K562 (cell line): ENCODE results near the gene NRN1L. TPM values are rescaled to one million over a fixed set of nuclear protein-coding genes. Genes with fewer than 3 reads are reported as not detected.

Experiments
- CBX1 ChIP-seq: sonication (generic); IDR thresholded peaks from 2 replicates; pipeline ENCODE4 v1.6.1; 2016; ENCODE audit warnings: antibody characterized with exemption, low read depth, mild to moderate bottlenecking
- FOSL1 ChIP-seq: fragments of 200-800 bp; sonication (Bioruptor generic); conservative IDR thresholded peaks from 2 replicates; pipeline ENCODE4 v1.6.1; 2016; ENCODE audit warnings: missing genetic modification characterization, missing compliant biosample characterization
- GMEB1 ChIP-seq: fragments of 250-450 bp; sonication (Bioruptor Pico); IDR thresholded peaks from 2 replicates; pipeline ENCODE4 v1.4.0; 2020; ENCODE audit warnings: mild to moderate bottlenecking
- JUND ChIP-seq, 2 experiments: IDR thresholded peaks; 2 replicates in 1 of 2; 3 replicates in 1 of 2; pipeline ENCODE4 v1.6.1; 2011; ENCODE audit warnings: borderline replicate concordance in 2 of 2, low read depth in 2 of 2, low read length in 2 of 2, improper control_type of control experiment in 1 of 2, missing biosample characterization in 1 of 2, missing genetic modification characterization in 1 of 2, missing genetic modification reagents in 1 of 2
- NONO ChIP-seq, 2 experiments: fragments of 200-400 bp in 1 of 2; fragments of 450-650 bp in 1 of 2; formaldehyde crosslinking in 1 of 2; IDR thresholded peaks; 2 replicates each; pipeline ENCODE4 v1.6.1; 2017; ENCODE audit warnings: low read depth in 2 of 2, mild to moderate bottlenecking in 2 of 2, moderate library complexity in 2 of 2, low read length in 1 of 2
- POLR2G ChIP-seq: fragments of 200-400 bp; formaldehyde crosslinking; IDR thresholded peaks from 2 replicates; pipeline ENCODE4 v1.6.1; 2017; ENCODE audit warnings: low read depth, mild to moderate bottlenecking, antibody characterized with exemption, low read length, moderate library complexity
- RAD21 ChIP-seq, 2 experiments: fragments of 250-450 bp in 1 of 2; fragments of 450-650 bp in 1 of 2; sonication (Bioruptor Pico) in 1 of 2; formaldehyde crosslinking in 1 of 2; IDR thresholded peaks in 1 of 2; conservative IDR thresholded peaks in 1 of 2; 2 replicates each; pipeline versions ENCODE4 v1.4.0 to v1.8.0; 2020 to 2022; ENCODE audit warnings: mild to moderate bottlenecking in 2 of 2, moderate library complexity in 1 of 2
- SIN3B ChIP-seq: fragments of 450-650 bp; IDR thresholded peaks from 2 replicates; pipeline ENCODE4 v1.6.1; 2017; ENCODE audit warnings: low read depth, mild to moderate bottlenecking, moderate library complexity
- TFAP4 ChIP-seq: sonication (generic); formaldehyde crosslinking; IDR thresholded peaks from 2 replicates; pipeline ENCODE4 v1.8.0; 2022; ENCODE audit warnings: missing genetic modification reagents, mild to moderate bottlenecking, moderate library complexity, borderline replicate concordance
- XRCC5 ChIP-seq: fragments of 200-400 bp; formaldehyde crosslinking; IDR thresholded peaks from 2 replicates; pipeline ENCODE4 v1.6.1; 2017; ENCODE audit warnings: low read depth, mild to moderate bottlenecking, low read length
- ZBTB40 ChIP-seq, 2 experiments: fragments of 450-650 bp in 1 of 2; sonication (generic) in 1 of 2; formaldehyde crosslinking in 1 of 2; IDR thresholded peaks; 2 replicates each; pipeline versions ENCODE4 v1.7.1 to v1.9.0; 2016 to 2022; ENCODE audit warnings: inconsistent platforms in 1 of 2, mild to moderate bottlenecking in 1 of 2, missing genetic modification reagents in 1 of 2
- ZFX ChIP-seq: sonication (generic); formaldehyde crosslinking; IDR thresholded peaks from 2 replicates; pipeline ENCODE4 v1.8.0; 2022; ENCODE audit warnings: mild to moderate bottlenecking, missing genetic modification reagents, moderate library complexity
- polyA plus RNA-seq, 8 experiments: library from polyadenylated mRNA; depleted of rRNA in 4 of 8; stranded (reverse) in 5 of 8; unstranded in 3 of 8; fragments of >200 nt; fragmentation: Nextera tagmentation in 2 of 8; fragmentation: Illumina TruSeq in 1 of 8; extraction: Ambion mirVana in 2 of 8; extraction: Trizol in 1 of 8; gene quantifications; 2 replicates each; pipeline versions ENCODE4 v1.2.1 to v1.2.3, GENCODE V29; 2011 to 2014; ENCODE audit warnings: inconsistent platforms in 1 of 8, missing spikeins in 1 of 8
- total RNA-seq, 7 experiments: library from RNA; depleted of rRNA in 6 of 7; stranded (reverse); fragments of >200 nt in 6 of 7; fragmentation: Illumina TruSeq in 2 of 7; extraction: Trizol in 2 of 7; gene quantifications; 2 replicates each; pipeline versions ENCODE4 v1.2.1 to v1.2.3, GENCODE V29; 2011 to 2021; ENCODE audit warnings: low replicate concordance in 1 of 7

NRN1L gene
- total and polyA plus RNA-seq, 9 of the 15 experiments (the other 6 are each of a cell fraction or from before 2014, with no cell fraction given): 0.22 to 0.86 (median 0.61) TPM; not detected in 5

GRCh38 chr16:67841816-67842508, 42.7 kb upstream of the NRN1L start, which contains the start of gene THAP11 (continued):
- TF ChIP-seq ZBTB40 (IDR thresholded peaks at IDR 0.05): peak; percentile 93
- TF ChIP-seq ZBTB40 (CRISPR knock-in tag; IDR thresholded peaks at IDR 0.05): no peak
- TF ChIP-seq FOSL1: peak; percentile 33; the same call in 1 of the 2 replicates
- TF ChIP-seq POLR2G: peak; percentile 88
- TF ChIP-seq JUND (IDR thresholded peaks at IDR 0.05; ENCODE audit: borderline replicate concordance, low read depth, low read length): peak; percentile 13; the same call in 1 of the 2 replicates
- TF ChIP-seq JUND (tag; IDR thresholded peaks at IDR 0.05; ENCODE audit: borderline replicate concordance, low read depth, low read length): no peak
- peak; percentile 6 to 39; a peak in 1 of 4 replicates for TF ChIP-seq RAD21 (CRISPR knock-in tag; conservative IDR thresholded peaks at IDR 0.05 in 1 of 2, IDR thresholded peaks at IDR 0.05 in 1 of 2)
- peak; percentile 77; the same call in 1 of the 2 replicates for TF ChIP-seq TFAP4
- peak; percentile 59; the same call in 1 of the 2 replicates for TF ChIP-seq XRCC5
- TF ChIP-seq GMEB1 (CRISPR knock-in tag): peak; percentile 13; the same call in 1 of the 2 replicates
- peak; percentile 32 to 88; a peak in 2 of 4 replicates for TF ChIP-seq NONO (IDR thresholded peaks at IDR 0.05; ENCODE audit: low read depth in 2 of 2, low read length in 1 of 2)
- peak; percentile 89 for TF ChIP-seq ZFX (CRISPR knock-in tag)
- peak; percentile 71 for TF ChIP-seq SIN3B
- peak; percentile 37; the same call in 1 of the 2 replicates for TF ChIP-seq CBX1
